GM12878 (cell line): ENCODE results near the gene TMPRSS9.
"Not testable (repeated sequence)": the region's sequence is repeated elsewhere in the genome, so short reads cannot be mapped to it uniquely, and the experiment has no call there.

Experiments used
- CBFB ChIP-seq: IDR thresholded peaks from 2 replicates; pipeline ENCODE4 v1.6.1; 2016; ENCODE audit warnings: antibody characterized with exemption, low read depth
- CEBPB ChIP-seq, 2 experiments: fragments of 150-350 bp in 1 of 2; IDR thresholded peaks; 2 replicates each; pipeline ENCODE4 v1.6.1; 2012 to 2014; ENCODE audit warnings: low read depth in 2 of 2, low read length in 2 of 2, borderline replicate concordance in 1 of 2, inconsistent platforms in 1 of 2
- CHD1 ChIP-seq: IDR thresholded peaks from 2 replicates; pipeline ENCODE4 v1.6.1; 2012; ENCODE audit warnings: low read depth, low read length, improper control_type of control experiment
- CTCF ChIP-seq, 3 experiments: IDR thresholded peaks in 2 of 3; conservative IDR thresholded peaks in 1 of 3; 2 replicates each; pipeline ENCODE4 v1.5.1; 2011; ENCODE audit warnings: low read depth in 3 of 3, low read length in 3 of 3, mild to moderate bottlenecking in 3 of 3, control low read depth in 2 of 3, moderate library complexity in 2 of 3, inconsistent platforms in 1 of 3, mixed read lengths in 1 of 3; ENCODE audit not compliant: control insufficient read depth in 2 of 3, insufficient read depth in 1 of 3; ENCODE audit errors: extremely low read depth in 1 of 3
- E4F1 ChIP-seq: fragments of 450-650 bp; IDR thresholded peaks from 2 replicates; pipeline ENCODE4 v1.6.1; 2018; ENCODE audit warnings: borderline replicate concordance, mild to moderate bottlenecking; ENCODE audit not compliant: partially characterized antibody
- EGR1 ChIP-seq, 2 experiments: IDR thresholded peaks; 1 replicate in 1 of 2; 2 replicates in 1 of 2; pipeline ENCODE4 v1.6.1; 2011 to 2012; ENCODE audit warnings: low read depth in 2 of 2, low read length in 2 of 2, borderline replicate concordance in 1 of 2, mild to moderate bottlenecking in 1 of 2, moderate library complexity in 1 of 2
- EP300 ChIP-seq, 2 experiments: fragments of 150-350 bp in 1 of 2; IDR thresholded peaks; 2 replicates each; pipeline ENCODE4 v1.6.1; 2011 to 2012; ENCODE audit warnings: low read depth in 2 of 2, low read length in 2 of 2, borderline replicate concordance in 1 of 2, improper control_type of control experiment in 1 of 2, inconsistent platforms in 1 of 2; ENCODE audit not compliant: control insufficient read depth in 1 of 2
- EZH2 ChIP-seq: IDR thresholded peaks from 2 replicates; pipeline ENCODE4 v1.6.1; 2012; ENCODE audit warnings: low read depth, mild to moderate bottlenecking, control low read depth, inconsistent platforms, low read length, borderline replicate concordance; ENCODE audit not compliant: control insufficient read depth
- NFIC ChIP-seq: IDR thresholded peaks from 2 replicates; pipeline ENCODE4 v1.6.1; 2012; ENCODE audit warnings: low read depth, mild to moderate bottlenecking, inconsistent platforms, low read length, moderate library complexity
- POLR2AphosphoS5 ChIP-seq: IDR thresholded peaks from 2 replicates; pipeline ENCODE4 v1.6.1; 2011; ENCODE audit warnings: mild to moderate bottlenecking, low read length, inconsistent platforms
- RBBP5 ChIP-seq: fragments of 200-600 bp; sonication (generic); conservative IDR thresholded peaks from 2 replicates; pipeline ENCODE4 v1.6.1; 2016
- RELB ChIP-seq: fragments of 450-650 bp; IDR thresholded peaks from 2 replicates; pipeline ENCODE4 v1.6.1; 2017; ENCODE audit warnings: low read depth, mild to moderate bottlenecking, moderate library complexity
- SP1 ChIP-seq: IDR thresholded peaks from one replicate; pipeline ENCODE4 v1.6.1; 2011; ENCODE audit warnings: low read depth, low read length
- TF ChIP-seq, protein P1 (sequence below): IDR thresholded peaks from 2 replicates; pipeline ENCODE4 v1.6.1; 2012; ENCODE audit warnings: low read depth, low read length, improper control_type of control experiment

- not testable (repeated sequence) for TF ChIP-seq SP1; CTCF (IDR thresholded peaks at IDR 0.05 in 2 of 3, conservative IDR thresholded peaks at IDR 0.05 in 1 of 3; ENCODE audit: control insufficient read depth in 2 of 3, extremely low read depth in 1 of 3, insufficient read depth in 1 of 3, low read depth in 3 of 3, low read length in 3 of 3); EP300 (IDR thresholded peaks at IDR 0.05; ENCODE audit: borderline replicate concordance in 1 of 2, control insufficient read depth in 1 of 2, low read depth in 2 of 2, low read length in 2 of 2); CBFB; NFIC; CHD1; RELB; POLR2AphosphoS5; CEBPB (IDR thresholded peaks at IDR 0.05; ENCODE audit: borderline replicate concordance in 1 of 2, low read depth in 2 of 2, low read length in 2 of 2); EGR1 (IDR thresholded peaks at IDR 0.05; ENCODE audit: borderline replicate concordance in 1 of 2, low read depth in 2 of 2, low read length in 2 of 2); EZH2; E4F1; RBBP5
- TF ChIP-seq, protein P1, sequence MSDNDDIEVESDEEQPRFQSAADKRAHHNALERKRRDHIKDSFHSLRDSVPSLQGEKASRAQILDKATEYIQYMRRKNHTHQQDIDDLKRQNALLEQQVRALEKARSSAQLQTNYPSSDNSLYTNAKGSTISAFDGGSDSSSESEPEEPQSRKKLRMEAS: not testable (repeated sequence)
These were observed 109.8 kb downstream of the TMPRSS9 start for GRCh38 chr19:2469915-2470200.
